IMR-90 (cell line): Measurements from ENCODE around the gene KCNT1. TPM values are rescaled to one million over a fixed set of nuclear protein-coding genes. Genes with fewer than 3 reads are reported as not detected.

Experiments
- ATAC-seq: fragments of 200-7000 bp; cut with Tn5 transposase; 2 replicates; pipeline ENCODE4 v1.9.1; 2020; ENCODE audit warnings: low read depth, mild to moderate bottlenecking, moderate library complexity
- BruUV-seq: library from RNA; stranded (reverse); fragments of 400-500 nt; replicated peaks from 2 replicates; lab custom pipeline; 2021; lab: Mats Ljungman, UMichigan
- CTCF ChIA-PET: fragments of 300-600 bp; formaldehyde crosslinking; extraction: SDS; loops from one replicate; lab custom pipeline; 2021; ENCODE audit warnings: antibody characterized with exemption; lab: Yijun Ruan, JAX
- POLR2A ChIA-PET: fragments of 300-600 bp; sonication (Branson Sonifier 250); formaldehyde crosslinking; loops from one replicate; lab custom pipeline; 2022; ENCODE audit warnings: antibody characterized with exemption; ENCODE audit not compliant: unreplicated experiment; lab: Charles Lee
- DNase-seq: peaks from one replicate; pipeline ENCODE4 v3.0.0; 2013
- H2AFZ ChIP-seq: replicated peaks from 2 replicates; pipeline ENCODE3; 2013; ENCODE audit warnings: low read length, mild to moderate bottlenecking; ENCODE audit not compliant: poor library complexity
- H2AK5ac ChIP-seq: 2 replicates; pipeline ENCODE4 v1.6.1; 2013; ENCODE audit warnings: low read depth, low read length, inconsistent platforms
- H2AK9ac ChIP-seq: replicated peaks from 2 replicates; pipeline ENCODE3; 2013; ENCODE audit warnings: mild to moderate bottlenecking, low read depth, low read length, moderate library complexity; ENCODE audit not compliant: poor library complexity
- H2BK120ac ChIP-seq: 2 replicates; pipeline ENCODE4 v1.6.1; 2013; ENCODE audit warnings: low read depth, low read length, inconsistent platforms
- H2BK15ac ChIP-seq: 3 replicates; pipeline ENCODE4 v1.6.1; 2013; ENCODE audit warnings: low read depth, low read length, inconsistent platforms
- H2BK20ac ChIP-seq: 2 replicates; pipeline ENCODE4 v1.6.1; 2013; ENCODE audit warnings: low read depth, mild to moderate bottlenecking, inconsistent platforms, low read length, moderate library complexity
- H2BK5ac ChIP-seq: 2 replicates; pipeline ENCODE4 v1.6.1; 2013; ENCODE audit warnings: mild to moderate bottlenecking, low read depth, low read length, inconsistent platforms; ENCODE audit not compliant: poor library complexity, severe bottlenecking
- H3K14ac ChIP-seq: replicated peaks from 2 replicates; pipeline ENCODE4 v1.6.1; 2013; ENCODE audit warnings: low read depth, low read length, inconsistent platforms
- H3K18ac ChIP-seq: 2 replicates; pipeline ENCODE4 v1.6.1; 2013; ENCODE audit warnings: low read depth, low read length, control low read depth
- H3K23ac ChIP-seq: 2 replicates; pipeline ENCODE4 v1.6.1; 2013; ENCODE audit warnings: low read depth, low read length, inconsistent platforms
- H3K27ac ChIP-seq: 2 replicates; pipeline ENCODE4 v1.5.1; 2013; ENCODE audit warnings: mild to moderate bottlenecking, control low read depth, low read length; ENCODE audit not compliant: insufficient read depth
- H3K27me3 ChIP-seq: 2 replicates; pipeline ENCODE4 v1.6.1; 2013; ENCODE audit warnings: low read length; ENCODE audit not compliant: control insufficient read depth, insufficient read depth
- H3K36me3 ChIP-seq: 2 replicates; pipeline ENCODE4 v1.6.1; 2013; ENCODE audit warnings: low read length, mixed read lengths; ENCODE audit not compliant: control insufficient read depth, insufficient read depth
- H3K4ac ChIP-seq: 2 replicates; pipeline ENCODE4 v1.6.1; 2013; ENCODE audit warnings: low read depth, low read length, inconsistent platforms
- H3K4me1 ChIP-seq: 2 replicates; pipeline ENCODE4 v1.6.1; 2013; ENCODE audit warnings: low read length, mixed read lengths; ENCODE audit not compliant: control insufficient read depth, insufficient read depth
- H3K4me2 ChIP-seq: 2 replicates; pipeline ENCODE4 v1.6.1; 2013; ENCODE audit warnings: low read depth, mild to moderate bottlenecking, control low read depth, low read length, moderate library complexity
- H3K4me3 ChIP-seq: 2 replicates; pipeline ENCODE4 v1.5.1; 2013; ENCODE audit warnings: low read depth, mild to moderate bottlenecking, control low read depth, low read length, moderate library complexity; ENCODE audit not compliant: insufficient read depth
- H3K56ac ChIP-seq: 2 replicates; pipeline ENCODE4 v1.6.1; 2013; ENCODE audit warnings: low read length, inconsistent platforms; ENCODE audit not compliant: insufficient read depth; ENCODE audit errors: extremely low read depth
- H3K79me1 ChIP-seq, 2 experiments: 2 replicates each; pipeline ENCODE4 v1.6.1; 2013; ENCODE audit warnings: low read length in 2 of 2, inconsistent platforms in 1 of 2, low read depth in 1 of 2
- H3K9ac ChIP-seq: 2 replicates; pipeline ENCODE4 v1.6.1; 2013; ENCODE audit warnings: low read depth, low read length, control low read depth
- H3K9me1 ChIP-seq: 2 replicates; pipeline ENCODE4 v1.6.1; 2013; ENCODE audit warnings: low read length, inconsistent platforms; ENCODE audit not compliant: insufficient read depth
- H3K9me3 ChIP-seq: 2 replicates; pipeline ENCODE4 v1.6.1; 2013; ENCODE audit warnings: low read length; ENCODE audit not compliant: control insufficient read depth, insufficient read depth
- H4K20me1 ChIP-seq: 2 replicates; pipeline ENCODE4 v1.6.1; 2013; ENCODE audit warnings: low read length, inconsistent platforms; ENCODE audit not compliant: insufficient read depth
- H4K5ac ChIP-seq: 2 replicates; pipeline ENCODE4 v1.6.1; 2013; ENCODE audit warnings: mild to moderate bottlenecking, low read depth, low read length, control low read depth
- H4K8ac ChIP-seq, 2 experiments: 2 replicates each; pipeline ENCODE4 v1.6.1; 2013; ENCODE audit warnings: low read depth in 2 of 2, low read length in 2 of 2, control low read depth in 1 of 2, inconsistent platforms in 1 of 2
- H4K91ac ChIP-seq: 2 replicates; pipeline ENCODE4 v1.6.1; 2013; ENCODE audit warnings: low read depth, low read length, inconsistent platforms; ENCODE audit not compliant: insufficient read depth
- CHD1 ChIP-seq: IDR thresholded peaks from 2 replicates; pipeline ENCODE4 v1.6.1; 2012; ENCODE audit warnings: low read depth, low read length, improper control_type of control experiment
- MAFK ChIP-seq: IDR thresholded peaks from 2 replicates; pipeline ENCODE4 v1.6.1; 2012; ENCODE audit warnings: low read depth, low read length, improper control_type of control experiment
- POLR2A ChIP-seq: IDR thresholded peaks from 2 replicates; pipeline ENCODE4 v1.6.1; 2012; ENCODE audit warnings: mild to moderate bottlenecking, low read depth, low read length
- RAD21 ChIP-seq: IDR thresholded peaks from 2 replicates; pipeline ENCODE4 v1.6.1; 2012; ENCODE audit warnings: low read length, improper control_type of control experiment
- WGBS, 2 experiments: methylation state at CpG; one replicate each; pipeline versions ENCODE4 v1.1.5 to v1.1.7; 2013; ENCODE audit warnings: missing lambda C conversion rate in 2 of 2; ENCODE audit not compliant: insufficient read length in 1 of 2; ENCODE audit errors: extremely low coverage in 2 of 2; 5-methylcytosine and 5-hydroxymethylcytosine counted together
- dilution Hi-C: fragments of 300-500 bp; cut with HindIII; formaldehyde crosslinking; loops from one replicate; pipeline ENCODE4 v1.14.3; 2018; ENCODE audit warnings: low sequenced_read_pairs; ENCODE audit not compliant: unreplicated experiment
- in situ Hi-C: fragments of 300-500 bp; cut with MboI; formaldehyde crosslinking; loops from 3 replicates; pipeline ENCODE4 v1.14.3; 2019; ENCODE audit warnings: low sequenced_read_pairs, inconsistent platforms, mixed read lengths
- intact Hi-C: fragments of 100-400 bp; cut with micrococcal nuclease; formaldehyde crosslinking; loops from 2 replicates; pipeline ENCODE4 v1.10.0; 2022
- polyA plus RNA-seq, 3 experiments: library from polyadenylated mRNA; depleted of rRNA; stranded (reverse); fragments of >200 nt; gene quantifications; 2 replicates each; pipeline ENCODE4 v1.2.3, GENCODE V29; 2012; ENCODE audit warnings: low replicate concordance in 1 of 3
- total RNA-seq: library from RNA; depleted of rRNA; stranded (reverse); fragments of >200 nt; gene quantifications from 2 replicates; pipeline ENCODE4 v1.2.3, GENCODE V29; 2012
- TF ChIP-seq, protein P1 (sequence below): fragments of 150-350 bp; IDR thresholded peaks from 2 replicates; pipeline ENCODE4 v1.6.1; 2016; ENCODE audit warnings: low read depth, mild to moderate bottlenecking, low read length, moderate library complexity, borderline replicate concordance
- TF ChIP-seq, protein P2 (sequence below): conservative IDR thresholded peaks from 2 replicates; pipeline ENCODE4 v1.5.1; 2012; ENCODE audit warnings: mild to moderate bottlenecking, low read depth, low read length, improper control_type of control experiment

The KCNT1 gene
- total and polyA plus RNA-seq, 2 of the 4 experiments (the other 2 are of a cell fraction): not detected

DNA sequence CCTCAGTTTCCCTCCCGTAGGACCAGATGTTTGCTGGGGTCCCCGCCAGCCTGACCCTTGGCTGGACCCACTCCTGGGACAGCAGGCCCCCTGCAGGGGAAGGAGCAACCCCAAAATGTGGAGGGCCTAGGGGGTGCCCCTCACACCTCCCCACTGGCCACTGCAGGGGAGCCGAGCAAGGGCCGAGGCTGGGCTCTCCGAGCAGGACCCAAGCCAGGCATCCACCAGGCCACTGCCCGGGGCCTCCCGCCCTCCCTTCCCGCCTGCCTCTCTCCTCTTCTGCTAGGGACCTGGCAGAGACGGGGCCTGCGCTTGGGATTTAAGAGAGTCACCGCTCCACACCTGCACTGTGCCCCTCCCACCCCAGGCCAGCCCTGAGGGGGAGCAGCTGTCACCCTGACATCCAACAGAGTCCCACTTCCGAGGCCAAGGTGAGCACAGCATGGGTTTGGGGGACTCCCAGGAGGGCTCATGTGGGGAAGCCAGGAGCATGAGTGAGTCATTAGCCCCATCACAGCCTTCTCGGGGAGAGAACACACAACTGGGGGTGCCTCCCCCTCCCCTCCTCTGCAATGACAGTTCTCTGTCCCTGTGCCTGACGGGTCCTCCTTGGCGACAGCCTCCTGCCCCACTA, 18.5 kb upstream of the KCNT1 start:
- WGBS, 2 experiments: 59% methylated on average over 7 of the region's 15 CpGs; no CpG with 5 or more reads in 1 of the 2 experiments
- ATAC-seq (no peak), DNase-seq (no peak)
- Histone ChIP-seq H2AK9ac (no peak overlapping the region), H2BK120ac (no peak overlapping the region), H4K91ac (no peak overlapping the region), H3K23ac (no peak overlapping the region), H3K36me3 (no peaks in the 10 kb centered on the region), H4K5ac (no peak overlapping the region), H3K14ac (no peak overlapping the region), H4K20me1 (no peaks in the 10 kb centered on the region), H3K4me1 (no peaks in the 10 kb centered on the region), H3K27me3 (no peaks in the 10 kb centered on the region; the same call in 1 of the 2 replicates), H3K18ac (no peak overlapping the region), H2BK15ac (no peak overlapping the region), H2BK5ac (no peak overlapping the region), H4K8ac (no peak overlapping the region), H2BK20ac (no peak overlapping the region), H3K9me3 (no peaks in the 10 kb centered on the region), H3K4me3 (no peak overlapping the region), H3K9me1 (no peaks in the 10 kb centered on the region), H2AK5ac (no peak overlapping the region), H3K56ac (no peak overlapping the region), H3K4ac (no peak overlapping the region), H3K79me1 (no peaks in the 10 kb centered on the region), H3K4me2 (no peak overlapping the region), H3K9ac (no peak overlapping the region), H3K27ac (no peak overlapping the region), H2AFZ (no peak overlapping the region)
- ChIA-PET POLR2A (no interaction called here), CTCF (no interaction called here)
- dilution Hi-C loops (no loop called here), in situ Hi-C loops (no loop called here), intact Hi-C loops (no loop called here)
- TF ChIP-seq, protein P1, sequence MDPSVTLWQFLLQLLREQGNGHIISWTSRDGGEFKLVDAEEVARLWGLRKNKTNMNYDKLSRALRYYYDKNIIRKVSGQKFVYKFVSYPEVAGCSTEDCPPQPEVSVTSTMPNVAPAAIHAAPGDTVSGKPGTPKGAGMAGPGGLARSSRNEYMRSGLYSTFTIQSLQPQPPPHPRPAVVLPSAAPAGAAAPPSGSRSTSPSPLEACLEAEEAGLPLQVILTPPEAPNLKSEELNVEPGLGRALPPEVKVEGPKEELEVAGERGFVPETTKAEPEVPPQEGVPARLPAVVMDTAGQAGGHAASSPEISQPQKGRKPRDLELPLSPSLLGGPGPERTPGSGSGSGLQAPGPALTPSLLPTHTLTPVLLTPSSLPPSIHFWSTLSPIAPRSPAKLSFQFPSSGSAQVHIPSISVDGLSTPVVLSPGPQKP: no peak
- TF ChIP-seq POLR2A: no peak
- TF ChIP-seq RAD21: no peak
- TF ChIP-seq CHD1: no peak
- no peak for TF ChIP-seq MAFK
- TF ChIP-seq, protein P2, sequence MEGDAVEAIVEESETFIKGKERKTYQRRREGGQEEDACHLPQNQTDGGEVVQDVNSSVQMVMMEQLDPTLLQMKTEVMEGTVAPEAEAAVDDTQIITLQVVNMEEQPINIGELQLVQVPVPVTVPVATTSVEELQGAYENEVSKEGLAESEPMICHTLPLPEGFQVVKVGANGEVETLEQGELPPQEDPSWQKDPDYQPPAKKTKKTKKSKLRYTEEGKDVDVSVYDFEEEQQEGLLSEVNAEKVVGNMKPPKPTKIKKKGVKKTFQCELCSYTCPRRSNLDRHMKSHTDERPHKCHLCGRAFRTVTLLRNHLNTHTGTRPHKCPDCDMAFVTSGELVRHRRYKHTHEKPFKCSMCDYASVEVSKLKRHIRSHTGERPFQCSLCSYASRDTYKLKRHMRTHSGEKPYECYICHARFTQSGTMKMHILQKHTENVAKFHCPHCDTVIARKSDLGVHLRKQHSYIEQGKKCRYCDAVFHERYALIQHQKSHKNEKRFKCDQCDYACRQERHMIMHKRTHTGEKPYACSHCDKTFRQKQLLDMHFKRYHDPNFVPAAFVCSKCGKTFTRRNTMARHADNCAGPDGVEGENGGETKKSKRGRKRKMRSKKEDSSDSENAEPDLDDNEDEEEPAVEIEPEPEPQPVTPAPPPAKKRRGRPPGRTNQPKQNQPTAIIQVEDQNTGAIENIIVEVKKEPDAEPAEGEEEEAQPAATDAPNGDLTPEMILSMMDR: no peak
- BruUV-seq: no TSS peak
